ENCODE measurements around the gene TBRG1. TPM values are rescaled to one million over a fixed set of nuclear protein-coding genes. Genes with fewer than 3 reads are reported as not detected.

Gene TBRG1
- 24.1 TPM for total RNA-seq

DNA sequence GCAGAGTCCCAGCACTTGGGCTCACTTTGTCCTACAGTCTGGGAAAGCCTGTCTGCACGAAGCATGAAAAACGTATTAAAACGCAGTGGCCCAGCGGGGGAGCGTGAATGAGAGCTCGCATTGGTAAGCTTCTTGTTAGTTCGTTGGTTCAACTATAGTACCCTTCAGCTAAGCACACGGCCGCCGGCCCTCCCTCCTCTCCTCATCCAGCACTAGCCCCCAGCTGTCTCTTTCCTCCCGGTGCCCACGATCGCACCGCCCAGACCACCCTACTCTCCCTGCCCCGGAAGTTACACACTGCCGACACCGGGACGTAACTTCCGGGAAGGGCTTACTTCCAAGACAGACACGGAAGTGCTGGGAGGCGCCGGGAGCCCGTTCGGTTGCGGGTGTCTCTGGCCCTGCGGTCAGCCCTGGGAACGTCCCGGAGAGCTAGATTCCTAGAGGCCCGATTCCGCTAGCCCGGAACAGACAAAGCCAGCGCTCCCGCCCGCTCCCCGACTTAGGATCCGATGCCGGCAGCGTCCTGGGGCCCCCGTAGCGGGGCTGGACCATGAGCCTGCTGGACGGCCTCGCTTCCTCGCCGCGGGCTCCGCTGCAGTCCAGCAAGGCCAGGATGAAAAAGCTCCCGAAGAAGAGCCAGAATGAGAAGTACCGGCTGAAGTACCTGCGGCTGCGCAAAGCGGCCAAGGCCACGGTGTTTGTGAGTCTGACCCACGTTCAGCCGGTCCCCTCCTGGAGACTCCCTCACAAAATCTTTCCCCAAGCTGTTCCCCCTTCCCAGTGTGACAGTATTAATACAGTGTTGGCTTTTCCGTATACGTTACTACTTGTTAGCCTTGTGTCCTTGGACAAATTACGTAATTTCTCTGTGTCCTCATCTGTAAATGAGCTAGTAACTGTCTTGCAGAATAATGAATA is at the start of gene TBRG1:
TSS of gene TBRG1 (plus strand) at position 334 of the 921 bp plus-strand sequence. CDS start at position 554, 220 bp downstream.

GRCh38 chr11:124611064-124611463 is 11.6 kb upstream of the TBRG1 start, which contains the start of gene PANX3:
Gene PANX3, plus strand, starts transcription at chr11:124611428. Its CDS starts 129 bp downstream, at chr11:124611557.

DNA sequence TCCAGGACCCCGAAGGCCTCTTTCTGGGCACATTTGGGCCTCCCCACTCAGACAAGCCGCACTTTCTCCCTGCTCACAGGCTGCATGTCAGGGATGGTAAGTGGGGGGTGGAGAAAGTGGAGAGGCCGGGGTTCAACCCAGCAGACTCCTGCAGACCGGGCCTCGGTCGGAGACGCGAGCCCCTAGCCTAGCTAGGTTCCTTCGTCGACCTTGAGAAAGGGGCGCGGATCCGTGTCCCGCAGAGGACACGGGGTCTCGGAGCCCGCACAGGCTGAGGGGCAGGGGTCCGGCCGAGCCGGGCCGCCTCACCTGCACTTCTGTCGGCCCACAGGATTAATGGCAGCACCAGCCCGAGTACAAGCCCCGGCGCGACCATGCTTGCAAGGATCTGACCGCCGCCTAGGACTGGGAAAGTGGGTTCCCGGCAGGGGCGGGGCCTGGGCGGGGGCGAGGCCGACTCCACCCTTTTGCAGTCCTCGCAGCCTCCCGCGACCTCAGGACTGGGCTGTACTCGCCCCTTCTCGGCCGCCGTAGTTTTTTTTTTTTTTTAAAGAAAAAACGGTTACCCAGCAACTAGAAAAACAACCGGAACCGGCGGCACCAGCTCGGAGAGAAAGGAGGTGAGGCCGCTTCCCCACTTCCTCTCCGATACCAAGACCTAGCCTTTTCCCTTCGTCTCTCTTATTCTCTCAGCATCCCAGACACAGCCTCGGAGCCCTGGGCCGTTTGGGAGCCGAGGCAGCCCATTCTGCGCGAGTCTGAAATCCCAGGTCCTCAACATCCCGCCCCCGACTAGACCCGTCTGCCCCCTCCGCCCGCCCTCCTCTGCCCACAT is 50.9 kb downstream of the TBRG1 start, which contains the start of the genes SIAE and SPA17:
TSS of gene SIAE (minus strand) at position 407 of the 835 bp plus-strand sequence. CDS start at position 376, 31 bp downstream.
TSS of gene SPA17 (plus strand) at position 572 of the 835 bp plus-strand sequence. CDS start 1,361 bp downstream, outside the sequence.

Other genes with a start within 250 kb of the TBRG1 start
- not detected for gene OR8B2, start 238.4 kb upstream of the TBRG1 start, total RNA-seq
- gene OR8B3, start 223.8 kb upstream of the TBRG1 start, total RNA-seq, result not detected
- not detected for gene OR8B4, start 198.0 kb upstream of the TBRG1 start, total RNA-seq
- not detected for gene OR8B8, start 177.2 kb upstream of the TBRG1 start, total RNA-seq
- gene OR8B12, start 79.2 kb upstream of the TBRG1 start, total RNA-seq, result not detected
- gene OR8A1, start 52.9 kb upstream of the TBRG1 start, total RNA-seq, result not detected
- gene PANX3, start 11.4 kb upstream of the TBRG1 start, total RNA-seq, result not detected
- gene SIAE, start 50.9 kb downstream of the TBRG1 start, total RNA-seq, result 7.4 TPM
- gene SPA17, start 51.0 kb downstream of the TBRG1 start, total RNA-seq, result 7.8 TPM
- gene NRGN, start 117.1 kb downstream of the TBRG1 start, total RNA-seq, result 1.2 TPM
- gene VSIG2, start 129.4 kb downstream of the TBRG1 start, total RNA-seq, result 0.55 TPM
- gene ESAM, start 139.4 kb downstream of the TBRG1 start, total RNA-seq, result 25.6 TPM
- 36.9 TPM for gene MSANTD2, start 177.5 kb downstream of the TBRG1 start, total RNA-seq
- gene ROBO3, start 242.6 kb downstream of the TBRG1 start, total RNA-seq, result 17.6 TPM